NCI-H82 (cell line): Measurements from ENCODE around the gene WNT2B.

Experiments used
- DNase-seq: peaks from one replicate; lab custom pipeline; 2025; lab: John Stamatoyannopoulos, UW

Gene WNT2B

DNA sequence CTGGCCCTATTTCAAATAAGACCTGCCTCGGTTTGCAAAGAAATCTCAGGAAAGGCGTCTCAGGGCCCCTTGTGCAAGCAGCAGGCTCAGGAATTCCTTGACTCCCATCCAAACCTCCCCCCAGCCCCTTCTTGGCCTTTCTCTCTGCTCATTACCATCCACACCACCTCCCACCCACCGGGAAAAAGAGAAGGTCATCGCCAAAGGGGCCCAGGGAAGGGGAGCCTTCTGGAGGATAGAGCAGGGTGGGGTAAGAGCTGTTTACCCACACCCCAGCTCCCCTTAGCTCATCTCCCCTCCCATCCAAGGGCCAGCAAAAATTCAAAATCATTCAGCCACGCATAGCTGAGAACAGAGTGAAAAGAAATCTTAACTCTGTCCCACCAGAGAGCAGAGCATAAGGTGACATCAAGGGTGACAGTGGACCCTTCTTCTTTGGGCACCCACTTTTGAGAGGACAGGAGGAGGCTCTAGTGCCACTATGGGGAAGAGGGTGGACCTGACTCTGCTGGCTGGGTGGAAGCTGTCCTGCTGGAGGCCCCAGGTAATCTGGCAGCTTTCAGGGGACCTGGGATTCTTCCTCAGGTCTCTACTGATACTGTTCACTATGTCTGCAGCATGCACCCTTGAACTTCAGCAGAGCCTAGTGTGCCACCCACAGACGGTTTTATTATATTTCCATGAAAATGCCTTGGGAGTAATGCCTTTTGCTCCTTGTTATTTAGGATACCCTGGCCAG, 3.9 kb upstream of the WNT2B start:
- no peak for DNase-seq

DNA sequence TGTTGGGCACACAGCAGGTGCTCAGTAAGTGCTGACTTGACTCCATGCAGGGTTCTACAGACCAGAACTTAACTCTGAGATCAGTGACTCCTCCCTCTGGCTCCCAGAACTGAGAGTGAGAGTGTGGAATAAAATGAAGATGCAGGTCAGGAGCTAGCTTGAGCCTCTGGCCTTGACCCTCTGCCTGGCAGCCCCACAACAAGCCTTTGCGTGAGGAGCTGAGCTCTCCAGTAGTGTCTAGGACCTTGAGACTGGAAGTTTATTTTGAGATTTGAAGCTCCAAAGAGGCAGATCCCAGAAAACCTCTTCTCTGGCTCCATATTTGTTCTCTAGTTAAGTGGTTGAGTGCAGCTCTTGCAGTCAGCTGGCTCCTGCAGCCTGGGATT, 3.4 kb upstream of the WNT2B start:
- no peak for DNase-seq

DNA sequence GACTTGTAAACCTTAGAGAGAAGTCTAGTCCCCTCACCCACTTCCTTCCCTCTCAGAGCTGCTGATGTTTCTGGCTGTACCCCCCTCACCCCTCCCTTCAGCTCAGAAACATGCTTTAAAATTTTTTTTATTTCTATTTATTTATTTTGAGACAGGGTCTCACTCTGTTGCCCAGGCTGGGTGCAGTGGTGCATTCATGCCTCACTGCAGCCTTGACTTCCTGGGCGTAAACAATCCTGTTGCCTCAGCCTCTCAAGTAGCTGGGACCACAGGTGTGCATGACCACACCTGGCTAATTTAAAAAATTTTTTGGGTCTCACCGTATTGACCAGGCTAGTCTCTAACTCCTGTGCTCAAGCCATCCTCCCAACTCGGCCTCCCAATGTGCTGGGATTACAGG, 2.9 kb upstream of the WNT2B start:
- DNase-seq = no peak

DNA sequence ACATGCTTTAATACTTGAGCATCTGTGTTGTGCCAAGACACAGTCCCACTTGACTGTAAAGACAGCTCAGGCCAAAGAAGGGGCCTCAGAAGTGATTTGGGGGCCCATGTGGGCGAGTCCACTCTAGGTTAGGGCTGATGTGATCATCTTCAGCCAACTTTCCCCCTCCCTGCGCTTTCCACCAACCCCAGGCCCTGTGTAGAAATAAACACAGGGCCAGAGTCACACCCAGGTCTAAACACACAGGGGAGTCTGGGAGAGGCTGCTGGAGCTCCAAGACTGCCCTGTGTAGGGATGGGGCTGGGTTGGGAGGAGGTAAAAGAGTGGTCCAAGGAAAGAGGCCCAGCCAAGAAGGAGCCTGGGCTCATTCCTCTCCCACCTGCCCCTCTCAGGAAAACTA, 2.5 kb upstream of the WNT2B start:
- no peak for DNase-seq

DNA sequence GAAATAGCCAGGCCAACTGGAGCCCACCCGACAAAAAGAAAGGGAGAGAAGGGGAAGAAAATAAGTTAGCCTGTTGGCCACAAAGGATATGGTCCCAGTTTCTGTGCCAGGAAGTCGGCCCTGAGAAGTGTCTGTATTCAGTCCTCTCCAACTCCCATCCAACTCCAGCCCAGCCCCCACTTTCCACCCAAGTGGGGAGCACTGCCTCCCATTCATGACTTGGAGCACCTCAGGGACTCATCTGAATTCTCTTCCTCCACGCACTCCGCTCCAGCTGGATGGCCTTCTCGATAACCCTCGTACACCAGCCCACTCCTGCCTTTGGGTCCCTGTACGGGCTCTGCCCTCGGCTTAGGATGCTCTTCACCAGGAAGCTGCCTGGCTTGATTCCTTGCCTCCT, 2.0 kb upstream of the WNT2B start:
- no peak for DNase-seq

DNA sequence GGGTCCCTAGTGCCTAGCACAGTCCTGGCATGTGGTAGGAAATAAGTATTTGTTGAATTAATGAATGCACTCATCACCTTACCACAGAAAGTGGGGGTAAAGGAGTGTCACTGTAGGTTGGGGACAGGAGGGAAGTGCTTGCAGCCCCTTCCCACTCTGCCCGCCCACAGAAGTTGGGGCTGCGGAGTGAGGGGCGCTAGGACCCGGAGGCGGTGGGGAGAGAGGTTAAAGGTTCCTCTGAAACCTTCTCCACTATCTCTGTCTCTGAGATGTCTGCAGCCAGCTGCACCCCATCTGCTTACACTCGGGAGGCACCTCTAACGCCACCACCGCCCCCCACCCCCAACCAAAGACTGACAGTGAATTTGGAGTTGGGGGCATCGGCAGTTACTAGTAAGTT, 1.4 kb upstream of the WNT2B start:
- DNase-seq = no peak

DNA sequence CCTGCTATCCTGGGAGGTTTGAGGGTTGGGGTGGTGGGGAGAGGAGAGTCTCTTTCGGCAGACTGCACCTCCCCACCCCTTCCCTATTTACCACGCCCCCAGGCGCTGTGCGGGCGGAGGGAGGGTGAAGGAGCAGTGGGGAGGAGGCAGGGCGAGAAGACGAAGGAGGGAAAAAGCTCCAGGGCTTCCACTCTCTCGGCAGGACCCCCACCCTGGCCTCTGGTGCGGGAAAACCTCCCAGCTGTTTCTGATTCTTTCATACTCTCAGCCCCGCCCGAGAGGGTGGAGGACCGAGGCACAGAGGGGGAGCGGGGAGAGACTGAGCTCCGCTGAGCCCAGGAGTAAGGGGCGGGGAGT, 866 bp upstream of the WNT2B start:
- DNase-seq = peak; percentile 64

DNA sequence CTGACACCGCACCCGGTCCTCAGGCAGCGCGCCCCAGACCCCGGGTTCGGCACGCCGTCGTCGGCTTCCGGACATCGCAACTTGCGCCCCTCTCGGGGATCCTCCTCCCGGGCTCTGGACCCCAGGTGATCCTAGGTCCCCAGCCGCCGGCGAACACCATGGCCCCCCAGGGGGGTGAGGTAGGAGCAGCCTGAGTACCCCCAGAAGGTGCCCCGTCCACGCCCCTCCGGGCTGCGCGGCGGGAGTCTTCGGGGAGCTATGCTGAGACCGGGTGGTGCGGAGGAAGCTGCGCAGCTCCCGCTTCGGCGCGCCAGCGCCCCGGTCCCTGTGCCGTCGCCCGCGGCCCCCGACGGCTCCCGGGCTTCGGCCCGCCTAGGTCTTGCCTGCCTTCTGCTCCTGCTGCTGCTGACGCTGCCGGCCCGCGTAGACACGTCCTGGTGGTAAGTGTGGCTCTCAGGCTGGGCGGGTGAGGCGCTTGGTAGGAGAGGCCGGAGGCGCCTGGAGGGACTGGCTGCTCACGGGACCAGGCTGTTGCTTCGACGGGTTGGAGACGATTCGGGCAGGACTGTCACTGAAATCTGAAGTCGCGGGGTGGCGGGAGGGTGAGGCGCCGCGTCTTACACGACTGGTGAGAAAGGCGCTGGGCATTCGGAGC, 367 bp downstream of the WNT2B start:
- peak; percentile 35 for DNase-seq

DNA sequence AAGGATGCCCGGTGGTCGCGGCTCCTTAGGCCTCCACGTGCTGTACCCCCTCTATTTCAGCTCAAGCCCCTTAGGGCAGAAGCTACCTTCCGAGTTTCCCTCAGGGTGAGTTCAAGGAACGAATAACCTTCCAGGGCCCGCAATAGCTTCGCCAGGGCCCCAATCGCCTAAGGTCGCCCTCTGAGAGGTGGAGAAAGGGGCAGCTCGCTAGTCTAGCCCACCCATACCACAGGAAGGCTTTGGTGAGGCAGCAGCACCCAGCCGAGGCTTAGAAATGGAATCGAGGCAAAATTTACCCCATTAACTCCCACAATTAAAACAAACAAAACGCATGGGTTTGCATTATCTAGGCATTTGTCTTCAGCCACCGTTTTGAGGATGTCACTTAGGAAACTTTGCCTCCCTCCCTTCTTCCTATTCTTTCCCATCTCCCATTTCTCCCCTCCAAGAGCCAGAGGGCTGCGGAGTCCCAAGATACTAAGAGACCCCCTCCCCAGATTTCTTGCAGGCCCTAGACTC, 954 bp downstream of the WNT2B start:
- no peak for DNase-seq

DNA sequence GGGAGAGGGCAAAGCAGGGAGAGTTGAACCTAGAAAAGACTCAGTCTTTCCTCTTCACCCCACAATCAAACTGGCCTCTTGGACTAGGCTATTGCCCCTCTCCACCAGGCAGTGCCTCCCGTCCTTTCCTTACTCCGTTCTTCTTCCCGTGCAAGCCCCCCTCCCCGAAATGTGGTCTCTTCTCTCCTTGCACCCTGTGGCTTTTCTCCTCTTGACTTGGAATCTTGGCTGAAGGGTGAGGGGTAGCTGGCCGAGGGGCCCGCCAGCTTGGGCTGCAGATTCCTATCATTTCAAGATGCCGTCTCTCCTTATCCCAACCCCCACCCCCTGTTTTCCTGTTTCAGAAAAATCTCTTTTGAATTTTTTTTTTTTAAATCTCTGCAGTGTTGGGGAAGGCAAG, 1.6 kb downstream of the WNT2B start:
- no peak for DNase-seq

DNA sequence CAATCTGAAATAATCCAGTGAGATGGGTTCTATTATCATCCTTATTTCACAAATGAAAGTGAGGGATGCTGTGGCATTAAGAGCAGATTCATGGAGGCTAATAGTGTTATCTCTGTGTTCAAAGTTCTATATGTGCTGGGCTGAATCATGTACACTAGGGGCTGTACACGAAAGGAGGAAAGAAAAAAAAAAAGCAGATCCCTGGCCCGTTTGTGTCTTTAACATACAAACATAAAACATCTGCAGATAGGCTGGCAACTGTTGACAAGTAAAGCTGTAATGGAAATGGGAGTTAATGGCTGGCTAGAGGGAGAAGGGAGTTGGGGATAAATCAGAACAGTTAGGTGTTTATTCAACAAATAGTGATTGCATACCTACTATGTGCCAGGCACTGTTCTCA, 3.1 kb downstream of the WNT2B start:
- no peak for DNase-seq

DNA sequence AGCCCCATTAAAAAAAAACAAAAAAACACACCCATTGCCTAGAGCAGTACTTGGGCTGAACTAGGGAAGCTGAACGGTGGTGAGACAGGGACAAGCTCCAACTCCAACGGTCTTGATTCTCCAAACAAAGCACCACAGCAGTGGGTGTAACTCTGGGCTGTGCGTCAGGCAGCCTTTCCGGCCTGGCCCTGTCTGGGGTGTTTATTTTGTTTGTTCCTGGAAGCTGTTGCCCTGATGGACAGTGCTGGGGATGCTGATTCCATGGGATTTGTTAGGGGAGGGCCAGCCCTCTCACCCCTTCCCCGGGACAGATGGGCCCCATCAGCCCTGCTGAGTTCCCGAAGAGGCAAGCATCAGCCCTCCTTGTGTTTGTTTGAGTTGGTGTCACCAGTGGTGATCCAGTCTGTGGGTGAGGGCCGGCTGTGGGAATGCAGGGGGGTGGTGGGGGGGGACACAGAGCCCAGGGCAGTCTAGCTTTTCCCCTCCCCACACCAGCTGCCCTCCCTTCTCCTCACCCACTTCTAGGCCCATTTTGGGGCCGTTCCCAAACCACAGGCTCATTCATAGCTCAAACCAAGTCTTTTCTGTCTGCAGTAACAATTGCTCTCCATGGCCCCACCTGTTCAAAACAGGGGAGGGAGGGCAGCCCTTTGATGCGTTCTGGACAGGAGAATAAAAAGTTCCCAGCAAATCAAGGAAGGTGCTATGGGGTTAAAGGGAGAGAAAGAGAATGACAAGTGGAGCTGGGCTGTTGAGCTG, 4.5 kb downstream of the WNT2B start:
- DNase-seq = no peak

DNA sequence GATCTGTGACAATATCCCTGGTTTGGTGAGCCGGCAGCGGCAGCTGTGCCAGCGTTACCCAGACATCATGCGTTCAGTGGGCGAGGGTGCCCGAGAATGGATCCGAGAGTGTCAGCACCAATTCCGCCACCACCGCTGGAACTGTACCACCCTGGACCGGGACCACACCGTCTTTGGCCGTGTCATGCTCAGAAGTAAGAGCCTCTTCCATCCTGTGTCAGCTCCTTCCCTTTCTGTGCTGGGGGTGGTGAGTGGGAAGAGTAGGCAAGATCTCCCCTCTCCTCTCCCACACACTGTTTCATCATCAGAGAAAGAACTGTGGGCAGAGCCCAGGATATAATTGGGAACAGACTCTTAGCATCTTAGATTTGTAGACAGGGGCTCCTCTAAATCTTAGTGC, 6.1 kb downstream of the WNT2B start:
- DNase-seq = no peak

DNA sequence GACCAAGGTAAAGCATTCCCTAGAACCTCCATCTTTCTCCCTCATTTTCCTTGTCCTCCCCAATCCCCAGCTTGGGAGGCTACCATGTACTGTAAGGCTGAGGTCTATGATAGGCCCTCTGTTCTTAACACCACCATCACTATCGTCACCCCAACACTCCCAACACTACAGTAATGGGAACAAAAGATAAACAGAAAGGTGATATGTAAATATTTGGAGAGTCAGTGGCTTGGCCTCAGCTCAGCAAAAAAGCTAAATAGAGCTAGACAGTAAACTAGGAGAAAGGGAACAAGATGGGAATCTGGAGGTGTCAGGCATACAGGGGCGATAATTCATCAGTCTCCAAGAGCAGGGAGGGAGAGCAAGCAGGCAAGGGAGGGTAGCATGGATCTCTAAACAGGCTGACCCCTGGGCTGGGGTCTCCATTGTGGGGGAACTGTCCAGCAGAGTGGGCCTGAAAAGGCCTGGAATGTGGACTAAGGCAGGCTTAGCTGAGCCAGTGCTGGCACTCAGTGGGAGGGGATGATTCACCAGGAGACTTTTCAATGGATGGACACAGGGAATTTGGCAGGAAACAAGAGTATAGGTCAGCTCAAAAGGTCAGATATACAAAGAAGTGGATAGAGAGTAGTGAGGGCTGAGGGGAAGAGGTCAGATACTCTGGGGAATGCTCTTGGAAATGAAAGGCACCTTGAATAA, 6.7 kb downstream of the WNT2B start:
- DNase-seq = no peak

DNA sequence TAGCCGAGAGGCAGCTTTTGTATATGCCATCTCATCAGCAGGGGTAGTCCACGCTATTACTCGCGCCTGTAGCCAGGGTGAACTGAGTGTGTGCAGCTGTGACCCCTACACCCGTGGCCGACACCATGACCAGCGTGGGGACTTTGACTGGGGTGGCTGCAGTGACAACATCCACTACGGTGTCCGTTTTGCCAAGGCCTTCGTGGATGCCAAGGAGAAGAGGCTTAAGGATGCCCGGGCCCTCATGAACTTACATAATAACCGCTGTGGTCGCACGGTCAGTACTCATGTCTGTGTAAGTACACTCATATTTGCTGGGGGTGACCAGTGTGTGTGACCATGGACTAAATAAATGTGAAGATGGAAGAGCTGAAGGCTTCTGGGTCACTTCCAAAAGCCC, 7.4 kb downstream of the WNT2B start:
- no peak for DNase-seq

DNA sequence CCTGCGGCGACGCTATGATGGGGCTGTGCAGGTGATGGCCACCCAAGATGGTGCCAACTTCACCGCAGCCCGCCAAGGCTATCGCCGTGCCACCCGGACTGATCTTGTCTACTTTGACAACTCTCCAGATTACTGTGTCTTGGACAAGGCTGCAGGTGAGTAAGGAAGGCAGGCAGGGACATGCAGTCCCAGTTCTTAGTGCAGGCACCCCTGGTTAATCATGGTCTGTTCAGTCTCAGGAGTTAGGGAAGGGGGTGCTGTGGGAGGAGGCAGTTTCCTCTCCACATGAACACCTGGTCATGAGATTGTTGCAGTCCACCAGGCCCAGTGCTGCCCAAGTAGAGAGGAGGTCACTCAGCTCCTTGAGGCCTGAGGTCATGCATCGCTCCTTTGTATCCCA, 8.5 kb downstream of the WNT2B start:
- DNase-seq = no peak

DNA sequence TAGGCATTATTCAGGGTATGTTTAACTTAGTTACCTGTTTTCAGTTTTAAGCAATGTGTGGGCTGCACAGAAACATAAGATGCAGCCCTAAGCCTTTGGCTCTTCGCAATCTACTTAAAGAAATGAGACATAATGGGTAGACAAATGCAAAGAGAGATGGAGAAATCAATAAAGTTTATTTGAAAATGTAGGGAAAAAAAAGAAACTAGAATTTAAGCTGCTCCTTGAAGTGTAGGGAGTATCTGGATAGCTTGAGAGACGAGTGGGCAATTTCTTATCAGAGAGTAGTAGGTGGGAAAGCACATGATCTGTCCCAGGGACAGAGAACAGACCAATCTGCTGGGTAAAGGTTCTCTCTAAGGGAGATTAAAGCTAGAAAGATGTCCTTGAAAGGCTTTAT, 8.9 kb downstream of the WNT2B start:
- DNase-seq = no peak

DNA sequence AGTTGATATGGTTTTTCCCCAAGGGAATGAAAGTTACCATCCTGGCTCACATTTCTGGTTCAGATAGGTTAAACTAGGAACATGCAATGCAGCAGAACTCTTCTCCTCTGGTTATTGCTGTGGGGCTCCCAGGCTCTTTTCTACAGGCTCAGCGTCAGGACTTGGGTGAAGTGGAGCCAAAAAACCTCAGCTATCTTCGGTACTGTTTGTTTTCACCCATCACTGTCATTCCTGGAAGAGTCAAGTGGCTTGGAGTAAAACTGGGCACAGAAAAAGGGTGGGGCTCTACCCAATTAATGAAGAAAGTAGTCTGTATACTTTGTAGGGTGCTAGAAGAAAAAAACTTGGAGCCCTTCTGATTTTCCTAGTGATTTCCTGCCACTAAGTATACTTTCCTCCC, 9.4 kb downstream of the WNT2B start:
- DNase-seq = no peak

DNA sequence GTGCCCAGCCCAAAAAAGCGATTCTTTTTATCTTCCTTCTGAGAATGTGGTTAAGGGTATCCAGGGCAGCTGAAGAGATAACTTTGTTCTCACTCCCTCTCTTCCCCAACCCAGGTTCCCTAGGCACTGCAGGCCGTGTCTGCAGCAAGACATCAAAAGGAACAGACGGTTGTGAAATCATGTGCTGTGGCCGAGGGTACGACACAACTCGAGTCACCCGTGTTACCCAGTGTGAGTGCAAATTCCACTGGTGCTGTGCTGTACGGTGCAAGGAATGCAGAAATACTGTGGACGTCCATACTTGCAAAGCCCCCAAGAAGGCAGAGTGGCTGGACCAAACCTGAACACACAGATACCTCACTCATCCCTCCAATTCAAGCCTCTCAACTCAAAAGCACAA, 11.4 kb downstream of the WNT2B start:
- no peak for DNase-seq

DNA sequence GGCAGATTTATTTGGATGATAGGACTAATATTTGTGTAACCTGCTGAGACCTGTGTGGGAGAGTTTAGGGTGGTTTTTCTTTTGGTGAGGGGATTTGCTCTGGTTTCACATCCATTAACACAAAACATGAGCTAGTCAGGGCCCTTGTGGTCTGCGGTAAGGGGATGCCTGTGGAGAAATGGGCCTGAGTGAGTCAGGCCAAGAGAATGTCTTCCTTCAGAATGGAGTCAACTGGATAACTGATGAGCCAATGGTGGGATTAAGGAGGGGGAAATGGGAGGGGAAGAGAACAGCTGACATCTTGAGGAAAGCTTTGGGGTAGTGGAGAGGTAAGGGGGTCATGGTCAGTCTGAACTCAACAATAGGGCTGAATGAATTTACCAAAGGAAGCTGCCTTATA, 13.9 kb downstream of the WNT2B start:
- DNase-seq = no peak

DNA sequence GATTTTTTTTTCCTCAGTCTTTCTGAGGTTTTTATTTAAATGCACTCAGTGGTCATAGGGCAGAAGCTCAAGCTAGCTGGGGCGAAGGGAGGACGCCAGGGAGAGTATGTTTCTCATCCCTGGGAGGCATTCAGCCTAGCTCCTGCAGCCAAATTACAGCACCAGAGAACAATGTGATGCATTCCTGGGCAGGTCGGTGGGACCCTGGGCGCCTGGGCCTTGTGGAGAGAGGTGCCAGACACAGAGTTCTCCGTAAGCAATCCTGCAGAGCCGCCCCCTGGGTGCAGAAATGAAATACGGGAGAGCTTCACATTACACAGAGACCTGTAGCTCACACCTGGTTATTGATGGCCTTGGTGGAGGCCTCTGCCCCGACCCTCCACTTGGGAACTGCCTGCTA, 15.5 kb downstream of the WNT2B start:
- DNase-seq = no peak

DNA sequence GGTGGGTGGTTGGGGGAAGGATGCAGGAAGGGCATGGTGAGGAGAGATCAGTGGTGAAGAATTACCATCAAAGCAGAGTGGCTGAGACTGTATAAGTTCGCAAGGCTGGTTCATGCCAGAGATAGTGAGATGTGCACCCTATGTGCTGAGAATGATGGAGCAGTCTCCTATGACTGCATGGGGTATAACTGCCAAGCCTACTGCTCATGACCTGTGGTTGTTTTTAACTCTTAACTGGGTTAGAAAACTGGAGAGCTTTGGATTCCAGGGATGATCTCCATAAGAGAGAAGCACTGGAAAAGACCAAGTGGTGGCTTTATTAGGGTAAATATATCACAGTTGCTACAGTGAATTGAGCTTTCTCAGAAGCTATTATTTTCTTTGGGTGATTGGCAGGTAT, 16.2 kb downstream of the WNT2B start:
- no peak for DNase-seq
